Uterus (tissue), 2 donors: ENCODE data around the gene FAM209B.
"Not testable (repeated sequence)": the region's sequence is repeated elsewhere in the genome, so short reads cannot be mapped to it uniquely, and the experiment has no call there.

Source experiments
- CTCF ChIP-seq, 4 experiments: fragments of 200-600 bp in 2 of 4; fragments of 450-650 bp in 2 of 4; sonication (generic) in 2 of 4; IDR thresholded peaks; one replicate each; pipeline ENCODE4 v1.5.1; 2016 to 2019; ENCODE audit warnings: antibody characterized with exemption in 4 of 4, mild to moderate bottlenecking in 2 of 4, moderate library complexity in 1 of 4
- POLR2A ChIP-seq, 2 donors: fragments of 450-650 bp; IDR thresholded peaks; one replicate each; pipeline ENCODE4 v1.6.1; 2016; ENCODE audit warnings: antibody characterized with exemption in 2 of 2, mild to moderate bottlenecking in 1 of 2, moderate library complexity in 1 of 2

- TF ChIP-seq POLR2A, CTCF (IDR thresholded peaks at IDR 0.05): not testable (repeated sequence)
These were observed 8.6 kb upstream of the FAM209B start, which contains the start of gene FAM209A for GRCh38 chr20:56524444-56524843.
